Measurements from ENCODE around the gene ANKRD63. TPM values are rescaled to one million over a fixed set of nuclear protein-coding genes. Genes with fewer than 3 reads are reported as not detected.

ANKRD63 gene
- polyA plus RNA-seq, 1 donor (not counting 4 experiments of a cell fraction or from before 2014, with no cell fraction given), result not detected

DNA sequence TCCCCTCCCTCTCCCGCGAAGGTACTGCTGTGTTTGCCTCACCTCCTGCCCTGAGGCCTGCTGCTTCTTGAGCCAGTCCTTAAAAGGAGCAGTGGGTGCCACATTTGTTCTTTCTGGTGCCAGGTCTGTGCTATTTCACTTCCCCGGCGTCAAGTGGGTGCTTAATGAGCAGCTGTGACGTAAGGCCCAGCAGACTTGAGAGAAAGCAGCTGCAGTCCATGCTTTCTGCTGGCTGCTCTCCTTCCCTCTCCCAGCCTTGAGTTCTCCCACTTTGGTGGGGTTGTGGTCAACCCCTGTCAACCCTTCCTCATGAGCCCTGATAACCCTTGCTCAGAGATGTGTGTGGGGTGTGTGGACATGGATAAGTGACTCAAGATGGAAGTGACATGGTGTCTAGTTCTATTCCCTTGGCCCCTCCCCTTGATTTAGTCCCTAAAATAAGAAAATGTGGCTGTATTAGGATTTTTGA, 47.5 kb upstream of the ANKRD63 start:
- no peak overlapping the region for H2AFZ ChIP-seq (ENCODE audit: control insufficient read depth, low read length)
- H4K20me1 ChIP-seq (ENCODE audit: control insufficient read depth, extremely low read depth, insufficient read depth, low read length), result no peaks in the 10 kb centered on the region
- dilution Hi-C loops (cut with MboI; ENCODE audit: extremely low pct_ligation_motif_present, low sequenced_read_pairs), result no loop called here
- no peaks in the 10 kb centered on the region for H3K27me3 ChIP-seq (ENCODE audit: control insufficient read depth, extremely low read depth, insufficient read depth, low read length)
- peaks cover 11% of the 10 kb centered on the region for H3K79me2 ChIP-seq (ENCODE audit: control insufficient read depth, insufficient read depth, low read length)
- no peak overlapping the region for H3K9ac ChIP-seq (ENCODE audit: control insufficient read depth, extremely low read depth, insufficient read depth, low read length)
- no peak for DNase-seq (ENCODE audit: low read depth, low spot score)
- TF ChIP-seq EZH2 (IDR thresholded peaks at IDR 0.05; ENCODE audit: low read length), result no peak
- TF ChIP-seq CTCF (optimal IDR thresholded peaks at IDR 0.05 in 1 of 3, IDR thresholded peaks at IDR 0.05 in 1 of 3, conservative IDR thresholded peaks at IDR 0.05 in 1 of 3; ENCODE audit: extremely low read depth in 1 of 3, insufficient read depth in 2 of 3, low read length in 3 of 3), result no peak
- no peaks in the 10 kb centered on the region for H3K9me3 ChIP-seq (ENCODE audit: control insufficient read depth, low read depth, low read length)
- no peak for FAIRE-seq
- H3K4me3 ChIP-seq (ENCODE audit: control insufficient read depth in 2 of 3, extremely low read depth in 1 of 3, insufficient read depth in 2 of 3, low read depth in 1 of 3, low read length in 3 of 3), result no peak overlapping the region
- H3K4me2 ChIP-seq (ENCODE audit: control insufficient read depth, extremely low read depth, insufficient read depth, low read depth, low read length), result no peak overlapping the region
- no peak overlapping the region for H3K27ac ChIP-seq (ENCODE audit: control insufficient read depth, insufficient read depth, low read length)
- H3K4me1 ChIP-seq (ENCODE audit: control insufficient read depth, extremely low read depth, insufficient read depth, low read length), result peaks cover 42% of the 10 kb centered on the region
- peaks cover 15 to 16% of the 10 kb centered on the region in 2 experiments for H3K36me3 ChIP-seq (ENCODE audit: control insufficient read depth in 2 of 2, extremely low read depth in 1 of 2, insufficient read depth in 2 of 2, low read length in 2 of 2)
- peaks cover 4% of the 10 kb centered on the region for H3K9me1 ChIP-seq (ENCODE audit: control insufficient read depth, extremely low read depth, insufficient read depth, low read length)

DNA sequence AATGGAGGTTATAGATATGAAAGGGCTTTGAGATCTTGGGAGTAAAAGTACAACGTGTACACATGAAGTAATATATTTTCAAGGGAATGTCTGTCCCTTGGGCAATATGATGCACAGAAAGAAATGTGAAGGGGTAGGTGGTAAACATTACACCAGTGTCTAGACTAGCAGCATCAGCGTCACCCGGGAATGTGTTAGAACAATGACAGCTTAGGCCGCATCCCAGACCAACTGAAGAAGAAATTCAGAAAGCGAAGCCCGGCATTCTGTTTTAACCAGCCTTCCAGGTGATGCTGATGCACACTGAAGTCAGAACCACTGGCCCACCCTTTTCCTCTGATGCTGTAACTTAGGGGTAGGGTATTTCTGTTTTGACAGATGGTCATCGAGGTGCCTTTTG, 46.9 kb upstream of the ANKRD63 start:
- peaks cover 41% of the 10 kb centered on the region for H3K4me1 ChIP-seq (ENCODE audit: control insufficient read depth, extremely low read depth, insufficient read depth, low read length)
- dilution Hi-C loops (cut with MboI; ENCODE audit: extremely low pct_ligation_motif_present, low sequenced_read_pairs), result no loop called here
- H3K4me3 ChIP-seq (ENCODE audit: control insufficient read depth in 2 of 3, extremely low read depth in 1 of 3, insufficient read depth in 2 of 3, low read depth in 1 of 3, low read length in 3 of 3), result no peak overlapping the region
- no peaks in the 10 kb centered on the region for H4K20me1 ChIP-seq (ENCODE audit: control insufficient read depth, extremely low read depth, insufficient read depth, low read length)
- H3K36me3 ChIP-seq (ENCODE audit: control insufficient read depth in 2 of 2, extremely low read depth in 1 of 2, insufficient read depth in 2 of 2, low read length in 2 of 2), result peaks cover 11 to 15% of the 10 kb centered on the region in 2 experiments
- no peaks in the 10 kb centered on the region for H3K9me3 ChIP-seq (ENCODE audit: control insufficient read depth, low read depth, low read length)
- H3K27me3 ChIP-seq (ENCODE audit: control insufficient read depth, extremely low read depth, insufficient read depth, low read length), result no peaks in the 10 kb centered on the region
- no peak overlapping the region for H3K4me2 ChIP-seq (ENCODE audit: control insufficient read depth, extremely low read depth, insufficient read depth, low read depth, low read length)
- no peak overlapping the region for H3K27ac ChIP-seq (ENCODE audit: control insufficient read depth, insufficient read depth, low read length)
- peaks cover 4% of the 10 kb centered on the region for H3K9me1 ChIP-seq (ENCODE audit: control insufficient read depth, extremely low read depth, insufficient read depth, low read length)
- H3K79me2 ChIP-seq (ENCODE audit: control insufficient read depth, insufficient read depth, low read length), result peaks cover 16% of the 10 kb centered on the region
- FAIRE-seq (no peak), DNase-seq (ENCODE audit: low read depth, low spot score) (no peak)
- no peak overlapping the region for H2AFZ ChIP-seq (ENCODE audit: control insufficient read depth, low read length)
- H3K9ac ChIP-seq (ENCODE audit: control insufficient read depth, extremely low read depth, insufficient read depth, low read length), result no peak overlapping the region
- TF ChIP-seq EZH2 (IDR thresholded peaks at IDR 0.05; ENCODE audit: low read length), result no peak

DNA sequence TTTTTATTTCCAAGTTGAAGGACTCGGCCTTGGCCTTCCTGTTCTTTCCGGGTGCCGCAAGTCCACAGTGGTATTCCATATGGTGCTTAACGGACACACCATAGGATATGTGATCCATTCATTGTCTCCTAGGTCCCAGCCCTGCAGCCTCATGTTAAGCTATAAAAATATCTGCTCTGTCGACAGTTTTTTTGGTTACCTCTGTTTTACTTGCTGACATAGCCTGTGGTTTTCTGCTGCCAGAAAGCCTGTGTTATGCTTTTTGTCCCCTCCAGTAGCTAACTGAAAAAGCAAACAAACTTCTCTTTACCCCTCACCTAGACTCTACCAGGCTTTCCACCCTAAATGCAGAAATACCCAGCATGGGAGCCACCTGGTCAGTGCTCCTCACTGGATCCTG, 45.9 kb upstream of the ANKRD63 start:
- Histone ChIP-seq H3K27me3 (ENCODE audit: control insufficient read depth, extremely low read depth, insufficient read depth, low read length) (no peaks in the 10 kb centered on the region), H3K9me1 (ENCODE audit: control insufficient read depth, extremely low read depth, insufficient read depth, low read length) (peaks cover 4% of the 10 kb centered on the region), H3K9ac (ENCODE audit: control insufficient read depth, extremely low read depth, insufficient read depth, low read length) (no peak overlapping the region), H2AFZ (ENCODE audit: control insufficient read depth, low read length) (no peak overlapping the region), H3K36me3 (ENCODE audit: control insufficient read depth in 2 of 2, extremely low read depth in 1 of 2, insufficient read depth in 2 of 2, low read length in 2 of 2) (peaks cover 4 to 10% of the 10 kb centered on the region in 2 experiments), H4K20me1 (ENCODE audit: control insufficient read depth, extremely low read depth, insufficient read depth, low read length) (no peaks in the 10 kb centered on the region), H3K79me2 (ENCODE audit: control insufficient read depth, insufficient read depth, low read length) (peaks cover 21% of the 10 kb centered on the region), H3K4me3 (ENCODE audit: control insufficient read depth in 2 of 3, extremely low read depth in 1 of 3, insufficient read depth in 2 of 3, low read depth in 1 of 3, low read length in 3 of 3) (no peak overlapping the region), H3K4me1 (ENCODE audit: control insufficient read depth, extremely low read depth, insufficient read depth, low read length) (peaks cover 34% of the 10 kb centered on the region), H3K27ac (ENCODE audit: control insufficient read depth, insufficient read depth, low read length) (peak overlapping the region; percentile 27), H3K9me3 (ENCODE audit: control insufficient read depth, low read depth, low read length) (no peaks in the 10 kb centered on the region), H3K4me2 (ENCODE audit: control insufficient read depth, extremely low read depth, insufficient read depth, low read depth, low read length) (peak overlapping the region; percentile 70)
- DNase-seq (ENCODE audit: low read depth, low spot score) (no peak), FAIRE-seq (no peak)
- TF ChIP-seq CTCF (optimal IDR thresholded peaks at IDR 0.05 in 1 of 3, IDR thresholded peaks at IDR 0.05 in 1 of 3, conservative IDR thresholded peaks at IDR 0.05 in 1 of 3; ENCODE audit: extremely low read depth in 1 of 3, insufficient read depth in 2 of 3, low read length in 3 of 3) (no peak), EZH2 (IDR thresholded peaks at IDR 0.05; ENCODE audit: low read length) (no peak)
- dilution Hi-C loops (cut with MboI; ENCODE audit: extremely low pct_ligation_motif_present, low sequenced_read_pairs), result no loop called here

Measured in keratinocyte (primary cell).